ENCODE results near the gene FADS2. TPM values are rescaled to one million over a fixed set of nuclear protein-coding genes. Genes with fewer than 3 reads are reported as not detected.
A peak's percentile ranks its signal among the peaks of the same experiment; 100 is the strongest.
"Not testable (repeated sequence)": the region's sequence is repeated elsewhere in the genome, so short reads cannot be mapped to it uniquely, and the experiment has no call there.

The FADS2 gene
- polyA plus RNA-seq, 12 donors, result 64.3 to 172 (median 87.3) TPM; not detected in 1

GRCh38 chr11:61864814-61865775 is 37.0 kb downstream of the FADS2 start:
- no peak for DNase-seq

DNA sequence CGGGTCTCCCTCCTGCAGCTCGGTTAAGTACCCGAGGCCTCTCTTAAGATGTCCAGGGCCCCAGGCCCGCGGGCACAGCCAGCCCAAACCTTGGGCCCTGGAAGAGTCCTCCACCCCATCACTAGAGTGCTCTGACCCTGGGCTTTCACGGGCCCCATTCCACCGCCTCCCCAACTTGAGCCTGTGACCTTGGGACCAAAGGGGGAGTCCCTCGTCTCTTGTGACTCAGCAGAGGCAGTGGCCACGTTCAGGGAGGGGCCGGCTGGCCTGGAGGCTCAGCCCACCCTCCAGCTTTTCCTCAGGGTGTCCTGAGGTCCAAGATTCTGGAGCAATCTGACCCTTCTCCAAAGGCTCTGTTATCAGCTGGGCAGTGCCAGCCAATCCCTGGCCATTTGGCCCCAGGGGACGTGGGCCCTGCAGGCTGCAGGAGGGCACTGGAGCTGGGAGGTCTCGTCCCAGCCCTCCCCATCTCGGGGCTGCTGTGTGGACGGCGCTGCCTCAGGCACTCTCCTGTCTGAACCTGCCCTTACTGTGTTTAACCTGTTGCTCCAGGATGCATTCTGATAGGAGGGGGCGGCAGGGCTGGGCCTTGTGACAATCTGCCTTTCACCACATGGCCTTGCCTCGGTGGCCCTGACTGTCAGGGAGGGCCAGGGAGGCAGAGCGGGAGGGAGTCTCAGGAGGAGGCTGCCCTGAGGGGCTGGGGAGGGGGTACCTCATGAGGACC is 38.3 kb downstream of the FADS2 start:
- no peak for DNase-seq

DNA sequence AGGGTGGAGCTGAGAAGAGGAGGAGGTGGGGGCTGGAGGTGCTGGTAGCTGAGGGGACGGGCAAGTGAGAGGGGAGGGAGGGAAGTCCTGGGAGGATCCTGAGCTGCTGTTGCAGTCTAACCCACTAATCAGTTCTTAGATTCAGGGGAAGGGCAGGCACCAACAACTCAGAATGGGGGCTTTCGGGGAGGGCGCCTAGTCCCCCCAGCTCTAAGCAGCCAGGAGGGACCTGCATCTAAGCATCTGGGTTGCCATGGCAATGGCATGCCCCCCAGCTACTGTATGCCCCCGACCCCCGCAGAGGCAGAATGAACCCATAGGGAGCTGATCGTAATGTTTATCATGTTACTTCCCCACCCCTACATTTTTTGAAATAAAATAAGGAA is 38.9 kb downstream of the FADS2 start:
- DNase-seq, result no peak

- DNase-seq, result no peak
Measured at GRCh38 chr11:61868571-61869428, 40.7 kb downstream of the FADS2 start.

DNA sequence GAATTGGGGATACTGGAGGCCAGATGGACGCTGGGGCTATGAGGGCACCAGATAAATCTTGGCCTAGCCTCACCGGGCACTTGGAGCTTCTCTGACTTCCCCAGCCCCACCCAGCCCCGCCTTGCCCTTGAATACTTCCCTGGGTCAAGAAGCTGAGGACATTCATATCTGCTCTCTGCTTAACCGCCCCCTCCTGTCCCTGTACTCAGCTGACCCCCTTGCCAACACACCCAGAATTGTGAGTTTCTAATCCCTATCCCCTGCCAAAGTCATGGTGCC is 41.3 kb downstream of the FADS2 start:
- DNase-seq, result no peak

- DNase-seq, result no peak
Measured at GRCh38 chr11:61869708-61870451, 41.8 kb downstream of the FADS2 start.

DNA sequence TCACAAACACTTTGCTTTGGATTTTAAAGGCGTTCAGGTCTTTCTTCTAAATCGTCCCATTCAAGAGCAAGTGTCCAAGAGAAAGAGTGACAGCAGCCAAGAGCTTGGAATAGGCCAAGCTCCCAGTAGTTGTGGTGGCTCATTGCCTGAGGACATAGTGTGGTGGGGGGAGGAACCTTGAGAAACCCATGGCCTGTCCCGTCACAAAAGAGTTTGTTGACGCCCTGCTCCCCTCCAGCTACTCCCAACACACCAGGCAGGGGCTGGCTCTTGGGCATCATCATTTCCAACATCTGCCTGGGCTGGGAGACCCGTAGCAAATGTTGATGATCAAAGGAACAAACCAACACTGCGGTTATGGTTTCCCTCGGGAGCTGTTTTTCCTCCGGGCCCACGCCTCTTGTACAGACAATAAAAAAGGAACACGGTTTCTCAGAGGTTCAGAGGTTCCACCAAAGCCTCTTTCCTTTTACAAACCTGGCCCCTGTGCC is 42.5 kb downstream of the FADS2 start:
- DNase-seq, result peak; percentile 43

- peak; percentile 80 for DNase-seq
Measured at GRCh38 chr11:61871158-61871597, 43.1 kb downstream of the FADS2 start.

- DNase-seq, result no peak
Measured at GRCh38 chr11:61872935-61873565, 45.0 kb downstream of the FADS2 start.

DNA sequence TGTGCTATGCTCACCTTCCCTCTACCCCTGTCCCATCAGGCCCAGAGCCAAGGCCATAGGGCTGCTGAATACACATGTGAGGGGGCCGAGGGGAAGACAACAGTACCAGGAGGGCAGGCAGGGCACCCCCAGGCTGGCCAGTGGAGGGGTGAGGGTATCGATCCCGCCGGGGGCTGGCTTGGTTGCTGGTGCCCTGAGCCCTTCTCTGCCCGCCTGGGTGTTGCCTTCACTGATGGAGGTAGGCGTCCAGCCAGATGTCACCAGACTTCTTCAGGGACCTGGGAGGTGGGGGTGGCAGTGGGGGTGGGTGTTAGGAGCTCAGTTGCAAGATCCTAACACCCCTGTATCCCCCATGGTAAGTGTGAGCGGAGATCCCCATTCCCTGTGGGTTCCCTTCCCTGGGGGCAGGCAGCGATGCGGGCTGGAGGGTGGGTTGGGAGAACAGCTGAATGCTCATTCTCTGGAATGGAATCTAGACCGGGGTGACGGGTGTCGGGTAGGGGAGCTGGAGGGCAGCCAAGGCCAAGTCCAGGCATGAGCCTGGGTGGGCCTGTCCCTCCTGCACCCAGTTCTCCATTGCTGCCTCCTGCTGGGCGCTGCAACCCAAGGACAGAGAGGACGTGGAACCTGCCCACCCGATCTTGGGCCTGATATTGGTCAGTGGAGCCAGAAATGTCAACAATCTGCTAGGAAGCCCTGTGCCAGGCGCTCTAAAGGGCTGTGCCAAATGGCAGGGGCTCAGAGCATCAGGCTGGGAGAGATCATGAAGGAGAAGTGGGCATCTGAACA is 45.7 kb downstream of the FADS2 start:
- no peak for DNase-seq

GRCh38 chr11:61874377-61874809 is 46.3 kb downstream of the FADS2 start:
- DNase-seq, result no peak

GRCh38 chr11:61874853-61875252 is 46.8 kb downstream of the FADS2 start:
- DNase-seq, result no peak

- no peak for DNase-seq
Measured at GRCh38 chr11:61875698-61876097, 47.6 kb downstream of the FADS2 start.

DNA sequence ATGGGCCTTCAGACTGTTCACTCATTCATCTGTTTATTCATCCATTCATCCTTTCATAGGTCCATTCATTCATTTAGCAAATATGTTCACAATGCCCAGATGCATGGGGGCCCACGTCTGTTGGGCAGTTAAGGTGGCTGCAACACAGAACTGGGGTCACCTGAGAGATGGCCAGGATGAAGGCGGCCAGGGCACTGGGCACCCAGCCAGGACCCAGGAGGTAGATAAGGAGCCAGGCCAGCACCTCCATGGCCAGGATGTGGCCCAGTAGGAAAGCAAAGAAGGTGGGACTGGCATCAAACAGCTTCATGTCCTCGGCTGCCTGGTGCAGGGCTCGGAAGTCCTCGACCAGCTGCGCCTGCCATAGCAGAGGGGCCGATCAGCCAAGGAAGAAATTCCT is 51.1 kb downstream of the FADS2 start:
- no peak for DNase-seq

DNA sequence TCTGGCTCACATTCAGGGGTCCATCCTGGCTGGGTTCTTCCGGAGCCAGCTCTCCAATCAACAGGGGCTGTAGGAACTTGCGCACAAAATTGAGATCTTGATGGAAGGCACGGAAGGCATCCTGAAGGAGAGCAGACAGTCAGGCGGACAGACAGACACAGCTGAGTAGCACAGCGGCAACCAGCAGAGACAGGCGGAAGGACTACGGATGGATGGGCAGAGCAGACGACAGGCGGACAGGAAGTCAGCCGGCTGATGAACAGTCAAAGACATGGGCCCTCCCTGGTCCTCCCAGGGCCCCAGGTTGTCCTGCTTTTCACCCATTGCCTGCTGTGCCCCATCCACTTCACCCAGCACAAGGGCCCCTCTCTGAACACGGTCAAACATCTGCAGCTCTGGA is 51.9 kb downstream of the FADS2 start:
- DNase-seq, result no peak

DNA sequence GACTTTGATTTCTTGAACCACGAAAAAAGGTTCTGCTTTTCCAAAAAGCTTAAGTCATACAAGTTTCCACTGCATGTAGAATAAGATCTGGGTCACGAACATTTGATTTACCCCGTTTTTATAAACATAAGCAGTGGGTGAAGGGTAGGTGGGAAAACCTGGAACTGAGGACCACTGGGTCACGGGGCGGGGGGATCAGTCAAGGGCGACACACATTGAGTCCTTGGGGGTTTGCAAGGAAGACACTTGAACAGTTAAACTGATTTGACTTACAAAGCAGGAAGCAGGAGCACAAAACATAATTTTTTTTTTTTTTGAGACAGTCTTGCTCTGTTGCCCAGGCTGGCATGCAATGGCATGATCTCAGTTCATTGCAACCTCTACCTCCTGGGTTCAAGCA is 52.4 kb downstream of the FADS2 start:
- DNase-seq, result no peak

DNA sequence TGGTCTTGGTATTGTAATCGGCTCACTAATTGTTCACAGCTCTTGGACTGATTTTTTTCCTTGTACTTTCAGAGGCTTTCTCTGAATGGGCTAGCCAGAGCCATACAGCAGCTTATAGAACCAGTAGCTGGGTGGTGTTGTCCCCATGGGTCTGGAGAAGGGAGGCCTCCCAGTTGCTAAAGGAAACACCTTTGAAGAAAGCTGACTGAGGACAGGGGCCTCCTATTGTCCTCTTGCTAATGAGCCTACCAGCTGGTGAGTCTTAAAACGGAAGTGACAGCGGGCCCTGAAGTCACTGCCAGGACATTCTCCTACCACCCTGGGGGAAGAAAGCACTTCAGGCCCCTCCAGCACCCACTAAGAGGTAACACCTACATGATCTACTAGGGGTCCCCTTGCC is 53.3 kb downstream of the FADS2 start:
- no peak for DNase-seq

DNA sequence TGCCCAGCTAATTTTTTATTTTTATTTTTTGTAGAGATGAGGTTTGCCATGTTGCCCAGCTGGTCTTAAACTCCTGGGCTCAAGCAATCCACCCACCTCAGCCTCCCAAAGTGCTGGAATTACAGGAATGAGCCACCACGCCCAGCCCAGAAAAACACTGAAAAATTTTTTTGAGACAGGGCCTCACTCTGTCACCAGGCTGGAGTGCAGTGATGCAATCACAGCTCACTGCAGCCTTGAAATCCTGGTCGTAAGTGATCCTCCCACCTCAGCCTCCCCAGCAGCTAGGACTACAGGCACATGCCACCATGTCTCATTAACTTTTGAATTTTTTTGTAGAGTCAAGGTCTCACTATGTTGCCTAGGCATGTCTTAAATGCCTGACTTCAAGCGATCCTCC is 54.2 kb downstream of the FADS2 start:
- not testable (repeated sequence) for DNase-seq

- DNase-seq, result no peak
Measured at GRCh38 chr11:61882879-61883278, 54.8 kb downstream of the FADS2 start.

DNA sequence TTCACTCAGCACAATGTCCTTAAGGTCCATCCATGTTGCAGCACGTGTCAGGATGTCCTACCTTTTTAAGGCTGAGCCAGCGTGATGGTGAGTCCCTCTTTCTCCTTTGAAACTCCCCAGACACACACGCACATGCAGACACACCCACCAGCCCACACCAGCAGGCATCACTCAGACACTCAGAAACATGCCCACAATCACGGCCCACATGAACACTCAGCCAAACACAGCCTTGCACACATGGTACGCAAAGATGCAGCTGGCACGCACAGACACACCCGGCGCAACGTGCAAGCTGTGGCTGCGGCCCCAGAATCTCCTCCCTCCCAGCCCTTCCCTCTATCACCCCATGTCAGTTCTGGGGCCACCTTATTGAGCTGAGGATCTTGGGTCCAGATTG is 55.2 kb downstream of the FADS2 start:
- no peak for DNase-seq
